ENCODE results near the gene ZNF559.
A peak's percentile ranks its signal among the peaks of the same experiment; 100 is the strongest.
"Not testable (repeated sequence)": the region's sequence is repeated elsewhere in the genome, so short reads cannot be mapped to it uniquely, and the experiment has no call there.

Gene ZNF559

DNA sequence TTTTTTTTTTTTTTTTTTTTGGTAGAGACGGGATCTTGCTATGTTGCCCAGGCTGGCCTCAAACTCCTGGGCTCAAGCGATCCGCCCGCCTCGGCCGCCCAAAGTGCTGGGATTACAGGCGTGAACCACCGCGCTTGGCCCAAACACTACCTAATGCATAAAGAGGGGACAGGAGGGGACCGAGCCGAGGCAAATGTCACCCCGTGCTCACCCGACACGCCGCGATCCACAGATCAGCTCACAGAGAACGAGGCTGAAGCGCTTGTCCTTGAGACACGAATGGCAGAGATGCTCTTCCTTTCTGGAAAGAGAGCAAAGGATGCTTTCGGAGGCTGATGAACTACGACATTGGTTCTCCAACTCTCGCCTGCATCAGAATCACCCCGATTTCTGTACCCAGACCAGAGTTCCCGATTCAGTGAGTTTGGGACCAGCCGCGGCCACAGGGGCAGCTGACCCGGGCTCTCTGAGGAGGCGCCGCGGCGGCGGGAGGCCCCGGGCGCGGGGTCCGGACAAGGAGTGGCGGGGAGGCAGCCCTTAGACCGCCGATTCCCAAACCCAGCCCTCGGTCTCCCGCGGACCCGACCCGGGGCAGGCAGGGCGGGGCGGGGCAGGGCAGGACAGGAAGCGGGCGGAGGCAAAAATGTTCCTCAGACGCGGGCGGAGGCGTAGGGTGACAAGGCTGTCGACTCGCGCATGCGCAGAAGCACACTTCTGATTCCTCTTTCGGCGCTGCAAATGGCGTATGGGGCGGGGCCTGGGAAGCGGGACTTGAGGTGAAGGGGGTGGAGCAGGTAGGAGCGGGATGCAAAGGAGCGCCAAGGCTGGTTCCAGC lies 14.6 kb upstream of the ZNF559 start, which contains the start of gene ZNF699:
Gene ZNF699, minus strand, starts transcription at position 700 of the 835 bp plus-strand sequence. CDS start 4,719 bp downstream, outside the sequence.
- DNase-seq (ENCODE audit: extremely low read depth, low read depth), result peak; percentile 95
- TF ChIP-seq, protein P1, sequence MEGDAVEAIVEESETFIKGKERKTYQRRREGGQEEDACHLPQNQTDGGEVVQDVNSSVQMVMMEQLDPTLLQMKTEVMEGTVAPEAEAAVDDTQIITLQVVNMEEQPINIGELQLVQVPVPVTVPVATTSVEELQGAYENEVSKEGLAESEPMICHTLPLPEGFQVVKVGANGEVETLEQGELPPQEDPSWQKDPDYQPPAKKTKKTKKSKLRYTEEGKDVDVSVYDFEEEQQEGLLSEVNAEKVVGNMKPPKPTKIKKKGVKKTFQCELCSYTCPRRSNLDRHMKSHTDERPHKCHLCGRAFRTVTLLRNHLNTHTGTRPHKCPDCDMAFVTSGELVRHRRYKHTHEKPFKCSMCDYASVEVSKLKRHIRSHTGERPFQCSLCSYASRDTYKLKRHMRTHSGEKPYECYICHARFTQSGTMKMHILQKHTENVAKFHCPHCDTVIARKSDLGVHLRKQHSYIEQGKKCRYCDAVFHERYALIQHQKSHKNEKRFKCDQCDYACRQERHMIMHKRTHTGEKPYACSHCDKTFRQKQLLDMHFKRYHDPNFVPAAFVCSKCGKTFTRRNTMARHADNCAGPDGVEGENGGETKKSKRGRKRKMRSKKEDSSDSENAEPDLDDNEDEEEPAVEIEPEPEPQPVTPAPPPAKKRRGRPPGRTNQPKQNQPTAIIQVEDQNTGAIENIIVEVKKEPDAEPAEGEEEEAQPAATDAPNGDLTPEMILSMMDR (IDR thresholded peaks at IDR 0.05; ENCODE audit: low read depth, low read length), result no peak

DNA sequence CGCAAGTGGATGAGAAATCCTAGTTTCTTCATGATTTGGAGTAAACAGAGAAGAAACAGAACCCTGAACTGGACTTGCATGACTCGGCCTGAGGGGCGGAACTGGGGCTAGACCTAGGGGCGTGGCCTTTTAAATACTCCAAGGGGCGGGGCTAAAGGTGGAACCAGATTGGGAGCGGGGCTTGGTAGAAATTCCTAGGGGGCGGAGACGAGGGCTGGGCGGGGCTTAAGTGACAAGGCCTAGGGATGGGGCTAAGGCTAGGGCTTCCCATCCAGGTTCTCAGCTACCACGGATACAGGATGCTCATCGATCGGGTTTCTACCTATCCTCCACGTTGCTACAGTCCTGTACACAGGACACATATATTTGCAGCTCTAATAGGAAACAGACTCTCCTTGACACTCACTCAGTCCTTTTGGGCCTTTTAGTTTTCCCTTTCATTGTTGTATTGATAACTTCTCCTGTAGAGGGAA lies 14.0 kb upstream of the ZNF559 start:
- DNase-seq (ENCODE audit: extremely low read depth, low read depth), result peak; percentile 68
- TF ChIP-seq, protein P1 (IDR thresholded peaks at IDR 0.05; ENCODE audit: low read depth, low read length), result no peak

DNA sequence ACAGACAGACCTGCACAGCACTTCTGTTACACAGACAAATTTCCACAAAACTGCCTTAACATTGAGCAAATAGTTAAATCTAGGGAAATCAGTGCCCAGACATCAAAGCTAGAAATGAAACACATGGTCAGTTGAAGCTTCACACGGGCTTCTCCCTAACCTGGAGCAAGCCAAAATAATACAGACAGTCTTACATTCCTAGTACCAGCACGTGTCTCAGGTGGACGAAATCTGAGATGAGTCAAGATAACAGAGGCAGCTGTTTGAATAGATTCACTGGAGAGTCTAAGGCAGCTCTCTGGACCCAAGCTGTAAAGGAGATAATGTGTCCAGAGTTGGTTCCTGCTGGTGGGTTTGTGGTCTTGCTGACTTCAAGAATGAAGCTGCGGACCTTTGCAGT lies 10.2 kb upstream of the ZNF559 start:
- TF ChIP-seq, protein P1 (IDR thresholded peaks at IDR 0.05; ENCODE audit: low read depth, low read length), result no peak
- no peak for DNase-seq (ENCODE audit: extremely low read depth, low read depth)

DNA sequence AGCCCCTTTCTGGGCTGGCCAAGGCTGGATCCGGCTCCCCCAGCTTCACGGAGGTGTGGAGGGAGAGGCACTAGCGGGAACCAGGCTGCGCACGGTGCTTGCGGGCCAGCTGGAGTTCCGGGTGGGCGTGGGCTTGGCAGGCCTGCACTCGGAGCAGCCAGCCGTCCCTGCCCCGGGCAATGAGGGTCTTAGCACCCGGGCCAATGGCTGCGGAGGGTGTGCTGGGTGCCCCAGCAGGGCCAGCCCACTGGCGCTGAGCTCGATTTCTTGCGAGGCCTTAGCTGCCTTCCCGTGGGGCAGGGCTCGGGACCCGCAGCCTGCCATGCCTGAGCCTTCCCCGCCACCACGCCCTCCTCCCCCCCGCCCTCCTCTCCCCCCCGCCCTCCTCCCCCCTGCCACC lies 2.6 kb upstream of the ZNF559 start:
- TF ChIP-seq, protein P1 (IDR thresholded peaks at IDR 0.05; ENCODE audit: low read depth, low read length), result no peak
- no peak for DNase-seq (ENCODE audit: extremely low read depth, low read depth)

DNA sequence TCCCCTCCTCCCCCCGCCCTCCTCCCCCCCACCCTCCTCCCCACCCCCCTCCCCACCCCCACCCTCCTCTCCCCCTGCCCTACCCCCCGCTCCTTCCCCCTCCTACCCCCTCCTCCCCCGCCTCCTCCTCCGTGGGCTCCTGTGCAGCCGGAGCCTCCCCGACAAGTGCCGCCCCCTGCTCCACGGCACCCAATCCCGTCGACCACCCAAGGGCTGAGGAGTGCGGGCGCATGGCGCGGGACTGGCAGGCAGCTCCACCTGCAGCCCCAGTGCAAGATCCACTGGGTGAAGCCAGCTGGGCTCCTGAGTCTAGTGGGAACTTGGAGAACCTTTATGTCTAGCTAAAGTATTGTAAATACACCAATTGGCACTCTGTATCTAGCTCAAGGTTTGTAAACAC lies 2.2 kb upstream of the ZNF559 start:
- not testable (repeated sequence) for DNase-seq (ENCODE audit: extremely low read depth, low read depth)

DNA sequence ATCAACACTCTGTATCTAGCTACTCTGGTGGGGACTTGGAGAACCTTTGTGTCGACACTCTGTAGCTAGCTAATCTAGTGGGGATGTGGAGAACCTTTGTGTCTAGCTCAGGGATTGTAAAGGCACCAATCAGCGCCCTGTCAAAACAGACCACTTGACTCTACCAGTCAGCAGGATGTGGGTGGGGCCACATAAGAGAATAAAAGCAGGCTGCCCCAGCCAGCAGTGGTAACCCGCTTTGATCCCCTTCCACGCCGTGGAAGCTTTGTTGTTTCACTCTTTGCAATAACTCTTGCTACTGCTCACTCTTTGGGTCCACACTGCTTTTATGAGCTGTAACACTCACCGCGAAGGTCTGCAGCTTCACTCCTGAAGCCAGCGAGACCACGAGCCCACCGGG lies 1.8 kb upstream of the ZNF559 start:
- not testable (repeated sequence) for DNase-seq (ENCODE audit: extremely low read depth, low read depth)

DNA sequence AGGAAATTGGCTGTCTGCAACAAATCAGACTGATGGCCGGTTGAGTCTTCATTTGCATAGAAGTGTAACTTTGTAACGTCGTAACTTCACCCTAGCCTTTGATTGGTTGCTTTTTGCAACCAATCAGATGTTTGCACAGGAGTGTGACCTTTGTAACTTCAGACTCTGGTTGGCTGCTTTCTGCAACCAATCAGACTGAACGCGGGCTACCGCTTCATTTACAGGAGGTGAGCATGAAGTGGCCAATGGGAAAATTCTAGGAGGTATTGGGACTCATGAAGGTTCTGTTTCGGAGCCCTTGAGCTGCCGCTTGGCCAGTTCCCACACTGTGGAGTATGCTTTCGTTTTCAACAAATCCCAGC lies 441 bp upstream of the ZNF559 start:
- TF ChIP-seq, protein P1 (IDR thresholded peaks at IDR 0.05; ENCODE audit: low read depth, low read length), result no peak

DNA sequence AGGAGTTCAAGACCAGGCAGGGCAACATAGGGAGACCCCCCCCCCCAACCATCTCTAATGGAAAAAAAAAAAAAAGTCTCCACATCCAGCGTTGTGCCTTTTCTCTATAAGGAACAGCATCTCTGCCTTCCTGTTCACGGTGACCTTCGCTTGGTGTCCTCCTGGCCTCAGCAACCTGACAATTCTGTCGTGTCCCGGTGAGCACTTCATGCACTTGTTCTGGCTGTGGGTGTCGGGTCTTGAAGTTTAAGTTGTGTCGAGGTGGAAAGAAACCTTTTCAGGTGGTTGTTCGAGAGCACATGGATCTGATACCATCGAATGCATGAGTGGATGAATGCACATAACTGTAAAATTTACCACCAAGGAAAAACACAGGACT lies 594 bp downstream of the ZNF559 start:
- TF ChIP-seq, protein P1 (IDR thresholded peaks at IDR 0.05; ENCODE audit: low read depth, low read length), result no peak
- no peak for DNase-seq (ENCODE audit: extremely low read depth, low read depth)

More for the DNA sequence above, 441 bp upstream of the ZNF559 start:
- peak; percentile 48 for DNase-seq (ENCODE audit: extremely low read depth, low read depth)
